Hepatocyte (in vitro differentiated cells): Measurements from ENCODE around the gene FITM1.

ENCODE experiments used
- CTCF ChIP-seq: fragments of 200-600 bp; sonication (generic); IDR thresholded peaks from 2 replicates; pipeline ENCODE4 v1.5.1; 2016; ENCODE audit warnings: antibody characterized with exemption, mild to moderate bottlenecking; ENCODE audit not compliant: poor library complexity
- EZH2phosphoT487 ChIP-seq: fragments of 200-600 bp; sonication (generic); IDR thresholded peaks from one replicate; pipeline ENCODE4 v1.6.1; 2018; ENCODE audit warnings: antibody characterized with exemption, mild to moderate bottlenecking, low read depth, moderate library complexity; ENCODE audit not compliant: unreplicated experiment, severe bottlenecking

- no peak for TF ChIP-seq CTCF
- TF ChIP-seq EZH2phosphoT487, result no peak
These were observed 31.6 kb downstream of the FITM1 start for GRCh38 chr14:24162093-24162492.
